HL-60 (cell line): Measurements from ENCODE around the gene BANF2.

Experiments
- GABPA ChIP-seq: IDR thresholded peaks from 2 replicates; pipeline ENCODE4 v1.6.1; 2012; ENCODE audit warnings: low read depth
- POLR2AphosphoS5 ChIP-seq: IDR thresholded peaks from 2 replicates; pipeline ENCODE4 v1.6.1; 2012; ENCODE audit warnings: low read depth
- SPI1 ChIP-seq: IDR thresholded peaks from 2 replicates; pipeline ENCODE4 v1.6.1; 2012; ENCODE audit warnings: low read depth, mild to moderate bottlenecking, borderline replicate concordance
- TF ChIP-seq, protein P1 (sequence below): IDR thresholded peaks from one replicate; pipeline ENCODE4 v1.5.1; 2011; ENCODE audit warnings: low read length, control low read depth, inconsistent platforms; ENCODE audit not compliant: insufficient read depth
- TF ChIP-seq, protein P2 (sequence below): IDR thresholded peaks from 2 replicates; pipeline ENCODE4 v1.6.1; 2012; ENCODE audit warnings: low read depth; ENCODE audit not compliant: insufficient replicate concordance

DNA sequence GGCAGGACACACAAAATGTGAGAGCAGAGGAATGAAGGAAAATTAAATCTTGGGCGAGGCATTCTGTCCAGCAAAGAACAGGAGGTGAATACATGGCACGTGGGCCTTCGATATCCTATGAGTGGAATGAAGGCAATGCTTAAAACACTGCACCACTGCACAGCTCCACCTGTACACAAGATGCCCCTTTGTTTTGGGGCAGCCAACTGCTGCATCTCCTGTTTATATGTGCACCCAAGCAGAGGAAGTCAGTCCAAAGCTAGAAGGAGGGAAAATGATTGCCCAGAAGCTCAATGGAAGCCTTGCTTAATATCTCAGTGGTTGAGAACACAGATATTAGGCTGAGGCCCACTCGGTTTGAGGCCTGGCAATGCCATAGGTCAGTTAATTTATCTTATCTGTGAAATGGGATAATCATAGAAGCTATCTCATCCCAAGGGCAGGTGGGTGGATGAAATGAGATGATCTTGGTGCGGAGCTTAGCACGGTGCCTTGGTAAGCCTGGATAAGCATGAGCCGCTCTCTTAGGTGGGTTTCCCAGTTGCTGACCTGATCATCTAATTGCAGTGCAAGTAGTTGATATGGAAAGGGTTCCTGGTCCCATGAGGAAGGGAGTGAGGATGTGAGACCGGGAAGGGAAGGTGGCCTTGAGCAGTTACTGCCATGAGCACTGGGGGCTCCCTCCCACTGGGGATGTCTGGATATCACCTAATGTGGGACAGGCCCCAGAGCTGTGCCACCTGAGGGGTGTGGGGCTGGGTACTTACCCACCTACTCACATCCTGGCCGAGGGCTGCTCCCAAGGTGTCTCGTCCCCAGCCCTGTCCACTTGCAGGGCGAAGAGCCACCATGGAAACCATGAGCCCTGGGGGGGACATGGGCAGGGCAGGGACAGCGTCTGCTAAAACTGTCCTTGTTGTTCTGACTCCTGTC, 9.9 kb downstream of the BANF2 start:
- TF ChIP-seq, protein P1, sequence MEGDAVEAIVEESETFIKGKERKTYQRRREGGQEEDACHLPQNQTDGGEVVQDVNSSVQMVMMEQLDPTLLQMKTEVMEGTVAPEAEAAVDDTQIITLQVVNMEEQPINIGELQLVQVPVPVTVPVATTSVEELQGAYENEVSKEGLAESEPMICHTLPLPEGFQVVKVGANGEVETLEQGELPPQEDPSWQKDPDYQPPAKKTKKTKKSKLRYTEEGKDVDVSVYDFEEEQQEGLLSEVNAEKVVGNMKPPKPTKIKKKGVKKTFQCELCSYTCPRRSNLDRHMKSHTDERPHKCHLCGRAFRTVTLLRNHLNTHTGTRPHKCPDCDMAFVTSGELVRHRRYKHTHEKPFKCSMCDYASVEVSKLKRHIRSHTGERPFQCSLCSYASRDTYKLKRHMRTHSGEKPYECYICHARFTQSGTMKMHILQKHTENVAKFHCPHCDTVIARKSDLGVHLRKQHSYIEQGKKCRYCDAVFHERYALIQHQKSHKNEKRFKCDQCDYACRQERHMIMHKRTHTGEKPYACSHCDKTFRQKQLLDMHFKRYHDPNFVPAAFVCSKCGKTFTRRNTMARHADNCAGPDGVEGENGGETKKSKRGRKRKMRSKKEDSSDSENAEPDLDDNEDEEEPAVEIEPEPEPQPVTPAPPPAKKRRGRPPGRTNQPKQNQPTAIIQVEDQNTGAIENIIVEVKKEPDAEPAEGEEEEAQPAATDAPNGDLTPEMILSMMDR = no peak
- TF ChIP-seq POLR2AphosphoS5 (no peak), GABPA (no peak), SPI1 (no peak)
- TF ChIP-seq, protein P2, sequence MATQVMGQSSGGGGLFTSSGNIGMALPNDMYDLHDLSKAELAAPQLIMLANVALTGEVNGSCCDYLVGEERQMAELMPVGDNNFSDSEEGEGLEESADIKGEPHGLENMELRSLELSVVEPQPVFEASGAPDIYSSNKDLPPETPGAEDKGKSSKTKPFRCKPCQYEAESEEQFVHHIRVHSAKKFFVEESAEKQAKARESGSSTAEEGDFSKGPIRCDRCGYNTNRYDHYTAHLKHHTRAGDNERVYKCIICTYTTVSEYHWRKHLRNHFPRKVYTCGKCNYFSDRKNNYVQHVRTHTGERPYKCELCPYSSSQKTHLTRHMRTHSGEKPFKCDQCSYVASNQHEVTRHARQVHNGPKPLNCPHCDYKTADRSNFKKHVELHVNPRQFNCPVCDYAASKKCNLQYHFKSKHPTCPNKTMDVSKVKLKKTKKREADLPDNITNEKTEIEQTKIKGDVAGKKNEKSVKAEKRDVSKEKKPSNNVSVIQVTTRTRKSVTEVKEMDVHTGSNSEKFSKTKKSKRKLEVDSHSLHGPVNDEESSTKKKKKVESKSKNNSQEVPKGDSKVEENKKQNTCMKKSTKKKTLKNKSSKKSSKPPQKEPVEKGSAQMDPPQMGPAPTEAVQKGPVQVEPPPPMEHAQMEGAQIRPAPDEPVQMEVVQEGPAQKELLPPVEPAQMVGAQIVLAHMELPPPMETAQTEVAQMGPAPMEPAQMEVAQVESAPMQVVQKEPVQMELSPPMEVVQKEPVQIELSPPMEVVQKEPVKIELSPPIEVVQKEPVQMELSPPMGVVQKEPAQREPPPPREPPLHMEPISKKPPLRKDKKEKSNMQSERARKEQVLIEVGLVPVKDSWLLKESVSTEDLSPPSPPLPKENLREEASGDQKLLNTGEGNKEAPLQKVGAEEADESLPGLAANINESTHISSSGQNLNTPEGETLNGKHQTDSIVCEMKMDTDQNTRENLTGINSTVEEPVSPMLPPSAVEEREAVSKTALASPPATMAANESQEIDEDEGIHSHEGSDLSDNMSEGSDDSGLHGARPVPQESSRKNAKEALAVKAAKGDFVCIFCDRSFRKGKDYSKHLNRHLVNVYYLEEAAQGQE = no peak
